HEK293T (cell line): Measurements from ENCODE around the gene UBE2G1.

Experiments
- BHLHE40 ChIP-seq: fragments of 450-650 bp; IDR thresholded peaks from 2 replicates; pipeline ENCODE4 v1.6.1; 2016; ENCODE audit warnings: mild to moderate bottlenecking, moderate library complexity, borderline replicate concordance
- CTBP1 ChIP-seq: fragments of 450-650 bp; IDR thresholded peaks from 2 replicates; pipeline ENCODE4 v1.6.1; 2016; ENCODE audit warnings: borderline replicate concordance
- ELF4 ChIP-seq: fragments of 450-650 bp; IDR thresholded peaks from 2 replicates; pipeline ENCODE4 v1.6.1; 2017; ENCODE audit warnings: antibody characterized with exemption
- FOXA1 ChIP-seq: fragments of 450-650 bp; IDR thresholded peaks from 2 replicates; pipeline ENCODE4 v1.6.1; 2016; ENCODE audit warnings: mild to moderate bottlenecking
- FOXK2 ChIP-seq: fragments of 450-650 bp; IDR thresholded peaks from 2 replicates; pipeline ENCODE4 v1.6.1; 2016; ENCODE audit warnings: mild to moderate bottlenecking
- FOXM1 ChIP-seq: fragments of 450-650 bp; IDR thresholded peaks from 2 replicates; pipeline ENCODE4 v1.6.1; 2017; ENCODE audit warnings: mild to moderate bottlenecking, borderline replicate concordance
- HDGF ChIP-seq: fragments of 450-650 bp; IDR thresholded peaks from 2 replicates; pipeline ENCODE4 v1.6.1; 2017; ENCODE audit warnings: antibody characterized with exemption, borderline replicate concordance
- LEF1 ChIP-seq: fragments of 450-650 bp; IDR thresholded peaks from 2 replicates; pipeline ENCODE4 v1.6.1; 2017; ENCODE audit warnings: mild to moderate bottlenecking, borderline replicate concordance
- NFRKB ChIP-seq: fragments of 450-650 bp; IDR thresholded peaks from 2 replicates; pipeline ENCODE4 v1.6.1; 2016; ENCODE audit warnings: mild to moderate bottlenecking, moderate library complexity
- SP1 ChIP-seq: fragments of 450-650 bp; IDR thresholded peaks from 2 replicates; pipeline ENCODE4 v1.6.1; 2017
- TARDBP ChIP-seq: fragments of 450-650 bp; IDR thresholded peaks from 2 replicates; pipeline ENCODE4 v1.6.1; 2016
- ZNF384 ChIP-seq: fragments of 450-650 bp; IDR thresholded peaks from 2 replicates; pipeline ENCODE4 v1.6.1; 2016
- TF ChIP-seq, protein P1 (sequence below): fragments of 450-650 bp; IDR thresholded peaks from 2 replicates; pipeline ENCODE4 v1.6.1; 2016

DNA sequence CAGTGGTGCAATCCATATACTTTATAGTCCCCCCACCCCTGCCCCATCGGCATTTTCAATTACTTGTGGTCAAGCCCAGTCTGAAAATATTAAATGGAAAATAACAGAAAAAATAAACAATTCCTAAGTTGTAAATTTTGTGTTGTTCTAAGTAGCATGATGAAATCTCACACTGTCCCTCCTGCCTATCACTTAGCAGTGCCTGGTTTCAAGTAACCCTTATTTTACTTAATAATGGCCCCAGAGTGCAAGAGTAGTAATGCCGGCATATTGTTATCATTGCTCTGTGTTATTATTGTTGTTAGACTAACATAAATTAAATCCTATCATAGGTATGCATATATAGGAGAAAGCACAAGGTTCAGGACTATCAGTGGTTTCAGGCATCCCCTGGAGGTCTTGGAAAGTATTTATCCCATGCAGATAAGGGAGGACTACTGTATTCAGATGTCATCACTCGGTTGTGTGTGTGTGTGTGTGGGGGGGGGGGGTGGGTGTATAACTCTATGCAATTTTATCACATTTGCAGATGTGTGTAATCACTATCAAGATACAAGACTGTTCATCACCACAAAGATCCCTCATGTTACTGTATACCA is 9.3 kb downstream of the UBE2G1 start:
- TF ChIP-seq FOXM1 = no peak
- TF ChIP-seq SP1 = no peak
- TF ChIP-seq FOXK2 = no peak
- TF ChIP-seq BHLHE40 = no peak
- TF ChIP-seq ELF4 = no peak
- TF ChIP-seq LEF1 = no peak
- TF ChIP-seq NFRKB = no peak
- no peak for TF ChIP-seq FOXA1
- no peak for TF ChIP-seq TARDBP
- TF ChIP-seq, protein P1, sequence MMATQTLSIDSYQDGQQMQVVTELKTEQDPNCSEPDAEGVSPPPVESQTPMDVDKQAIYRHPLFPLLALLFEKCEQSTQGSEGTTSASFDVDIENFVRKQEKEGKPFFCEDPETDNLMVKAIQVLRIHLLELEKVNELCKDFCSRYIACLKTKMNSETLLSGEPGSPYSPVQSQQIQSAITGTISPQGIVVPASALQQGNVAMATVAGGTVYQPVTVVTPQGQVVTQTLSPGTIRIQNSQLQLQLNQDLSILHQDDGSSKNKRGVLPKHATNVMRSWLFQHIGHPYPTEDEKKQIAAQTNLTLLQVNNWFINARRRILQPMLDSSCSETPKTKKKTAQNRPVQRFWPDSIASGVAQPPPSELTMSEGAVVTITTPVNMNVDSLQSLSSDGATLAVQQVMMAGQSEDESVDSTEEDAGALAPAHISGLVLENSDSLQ = no peak
- TF ChIP-seq CTBP1 = no peak
- no peak for TF ChIP-seq ZNF384
- TF ChIP-seq HDGF = no peak
